Adipocyte (in vitro differentiated cells): ENCODE results near the gene MRPS6.

Experiments
- DNase-seq: peaks from one replicate; pipeline ENCODE4 v3.0.0-alpha.2; 2015; ENCODE audit warnings: low read depth
- H3K27me3 ChIP-seq: replicated peaks from 2 replicates; pipeline ENCODE4 v1.7.0; 2013; ENCODE audit warnings: mild to moderate bottlenecking, low read length, moderate library complexity; ENCODE audit not compliant: control insufficient read depth, insufficient read depth
- H3K36me3 ChIP-seq: 2 replicates; pipeline ENCODE4 v1.7.0; 2013; ENCODE audit warnings: low read length, mild to moderate bottlenecking, moderate library complexity; ENCODE audit not compliant: control insufficient read depth, insufficient read depth, severe bottlenecking
- H3K4me1 ChIP-seq: 2 replicates; pipeline ENCODE4 v1.7.0; 2013; ENCODE audit warnings: mild to moderate bottlenecking, low read length, moderate library complexity; ENCODE audit not compliant: control insufficient read depth, insufficient read depth
- H3K4me3 ChIP-seq: 2 replicates; pipeline ENCODE4 v1.7.0; 2013; ENCODE audit warnings: mild to moderate bottlenecking, low read length, moderate library complexity
- H3K9ac ChIP-seq: 2 replicates; pipeline ENCODE4 v1.7.0; 2013; ENCODE audit warnings: mild to moderate bottlenecking, low read length, moderate library complexity
- H3K9me3 ChIP-seq: 2 replicates; pipeline ENCODE4 v1.7.0; 2013; ENCODE audit warnings: mild to moderate bottlenecking, low read length, moderate library complexity; ENCODE audit not compliant: control insufficient read depth

The MRPS6 gene

GRCh38 chr21:34157521-34157920 is 84.1 kb downstream of the MRPS6 start:
- Histone ChIP-seq H3K36me3 (no peaks in the 10 kb centered on the region), H3K4me3 (no peak overlapping the region), H3K4me1 (peaks cover 24% of the 10 kb centered on the region), H3K27me3 (no peaks in the 10 kb centered on the region), H3K9ac (no peak overlapping the region), H3K9me3 (no peaks in the 10 kb centered on the region)
- no peak for DNase-seq

- Histone ChIP-seq H3K27me3 (no peaks in the 10 kb centered on the region), H3K9ac (no peak overlapping the region)
- no peak for DNase-seq
Observed at GRCh38 chr21:34158866-34159835, 85.8 kb downstream of the MRPS6 start.

GRCh38 chr21:34166468-34166867 is 93.1 kb downstream of the MRPS6 start:
- Histone ChIP-seq H3K4me1 (no peaks in the 10 kb centered on the region), H3K9me3 (peaks cover 55% of the 10 kb centered on the region), H3K9ac (no peak overlapping the region), H3K4me3 (peak overlapping the region; percentile 52), H3K27me3 (no peaks in the 10 kb centered on the region), H3K36me3 (peaks cover 9% of the 10 kb centered on the region)
- no peak for DNase-seq

More at GRCh38 chr21:34158866-34159835, 85.8 kb downstream of the MRPS6 start:
- H3K4me3 ChIP-seq = no peak overlapping the region
- H3K4me1 ChIP-seq = peaks cover 24% of the 10 kb centered on the region
- no peaks in the 10 kb centered on the region for H3K36me3 ChIP-seq
- peaks cover 7% of the 10 kb centered on the region for H3K9me3 ChIP-seq

GRCh38 chr21:34170886-34171285 is 97.5 kb downstream of the MRPS6 start:
- Histone ChIP-seq H3K36me3 (peaks cover 7% of the 10 kb centered on the region), H3K9ac (no peak overlapping the region), H3K9me3 (peaks cover 48% of the 10 kb centered on the region), H3K4me3 (no peak overlapping the region), H3K4me1 (no peaks in the 10 kb centered on the region), H3K27me3 (no peaks in the 10 kb centered on the region)
- no peak for DNase-seq

GRCh38 chr21:34174470-34174869 is 101.1 kb downstream of the MRPS6 start:
- Histone ChIP-seq H3K4me3 (no peak overlapping the region), H3K4me1 (no peaks in the 10 kb centered on the region), H3K9ac (no peak overlapping the region), H3K27me3 (no peaks in the 10 kb centered on the region), H3K9me3 (peaks cover 18% of the 10 kb centered on the region), H3K36me3 (no peaks in the 10 kb centered on the region)
- DNase-seq = no peak

GRCh38 chr21:34176448-34176847 is 103.1 kb downstream of the MRPS6 start:
- no peak for DNase-seq
- peaks cover 12% of the 10 kb centered on the region for H3K4me1 ChIP-seq
- no peak overlapping the region for H3K4me3 ChIP-seq
- H3K27me3 ChIP-seq = no peaks in the 10 kb centered on the region
- no peaks in the 10 kb centered on the region for H3K36me3 ChIP-seq
- H3K9me3 ChIP-seq = peaks cover 14% of the 10 kb centered on the region
- H3K9ac ChIP-seq = no peak overlapping the region

- no peaks in the 10 kb centered on the region for H3K27me3 ChIP-seq
Observed at GRCh38 chr21:34177919-34178567, 104.7 kb downstream of the MRPS6 start.

GRCh38 chr21:34179204-34179935 is 106.0 kb downstream of the MRPS6 start:
- DNase-seq = no peak
- no peak overlapping the region for H3K4me3 ChIP-seq
- peaks cover 6% of the 10 kb centered on the region for H3K9me3 ChIP-seq
- H3K4me1 ChIP-seq = peaks cover 31% of the 10 kb centered on the region
- H3K9ac ChIP-seq = no peak overlapping the region
- H3K27me3 ChIP-seq = no peaks in the 10 kb centered on the region
- H3K36me3 ChIP-seq = no peaks in the 10 kb centered on the region

More at GRCh38 chr21:34177919-34178567, 104.7 kb downstream of the MRPS6 start:
- H3K9me3 ChIP-seq = peaks cover 14% of the 10 kb centered on the region
- no peak overlapping the region for H3K4me3 ChIP-seq
- H3K9ac ChIP-seq = no peak overlapping the region
- H3K4me1 ChIP-seq = peaks cover 26% of the 10 kb centered on the region
- H3K36me3 ChIP-seq = no peaks in the 10 kb centered on the region
- no peak for DNase-seq

GRCh38 chr21:34180407-34180806 is 107.0 kb downstream of the MRPS6 start:
- Histone ChIP-seq H3K4me3 (peak overlapping the region; percentile 66), H3K36me3 (no peaks in the 10 kb centered on the region), H3K4me1 (peaks cover 31% of the 10 kb centered on the region), H3K9ac (peak overlapping the region; percentile 36), H3K27me3 (no peaks in the 10 kb centered on the region), H3K9me3 (no peaks in the 10 kb centered on the region)
- DNase-seq = no peak

- Histone ChIP-seq H3K36me3 (no peaks in the 10 kb centered on the region), H3K9me3 (no peaks in the 10 kb centered on the region), H3K9ac (peak overlapping the region; percentile 8), H3K4me3 (peak overlapping the region; percentile 32), H3K27me3 (no peaks in the 10 kb centered on the region), H3K4me1 (peaks cover 31% of the 10 kb centered on the region)
- no peak for DNase-seq
Observed at GRCh38 chr21:34180826-34181359, 107.5 kb downstream of the MRPS6 start.
